D341Med (cell line): Measurements from ENCODE around the gene PRKN.
A peak's percentile ranks its signal among the peaks of the same experiment; 100 is the strongest.
"Not testable (repeated sequence)": the region's sequence is repeated elsewhere in the genome, so short reads cannot be mapped to it uniquely, and the experiment has no call there.

Source experiments
- DNase-seq: peaks from one replicate; pipeline ENCODE4 v3.0.0; 2012; ENCODE audit warnings: low spot score

Gene PRKN

DNA sequence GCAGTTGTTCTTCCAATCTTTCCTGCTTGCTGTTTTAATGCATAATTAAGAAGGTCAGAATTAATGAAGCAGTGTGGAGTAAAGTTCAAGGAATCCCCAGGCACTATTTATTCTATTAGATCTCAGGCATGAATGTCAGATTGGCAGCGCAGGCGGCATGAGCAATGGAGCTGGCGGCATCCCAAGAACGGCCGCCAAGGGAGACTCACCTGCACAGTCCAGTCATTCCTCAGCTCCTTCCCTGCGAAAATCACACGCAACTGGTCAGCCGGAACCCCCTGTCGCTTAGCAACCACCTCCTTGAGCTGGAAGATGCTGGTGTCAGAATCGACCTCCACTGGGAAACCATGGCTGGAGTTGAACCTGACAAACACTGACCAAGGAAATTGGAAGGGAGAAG, 284.5 kb downstream of the PRKN start:
- DNase-seq: no peak

DNA sequence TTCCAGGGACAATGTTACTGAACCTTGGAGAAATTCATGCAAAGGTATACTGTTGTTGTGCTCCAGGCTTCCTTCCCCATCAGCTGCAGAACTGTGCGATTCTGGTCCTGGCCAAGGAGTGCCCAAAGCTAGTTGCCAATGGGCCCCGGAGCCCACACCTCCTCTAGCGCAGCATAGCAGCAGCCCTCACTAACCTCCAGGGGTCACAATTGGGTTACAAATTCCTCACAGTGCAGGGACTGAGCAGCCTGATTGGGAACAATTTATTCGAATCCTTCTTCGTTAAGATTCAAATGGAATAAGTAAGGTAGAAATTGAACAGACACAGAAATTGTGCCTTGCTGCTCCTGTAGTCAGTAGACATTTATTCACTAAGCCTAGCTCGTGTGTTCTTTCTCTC, 284.9 kb downstream of the PRKN start:
- peak; percentile 74 for DNase-seq

DNA sequence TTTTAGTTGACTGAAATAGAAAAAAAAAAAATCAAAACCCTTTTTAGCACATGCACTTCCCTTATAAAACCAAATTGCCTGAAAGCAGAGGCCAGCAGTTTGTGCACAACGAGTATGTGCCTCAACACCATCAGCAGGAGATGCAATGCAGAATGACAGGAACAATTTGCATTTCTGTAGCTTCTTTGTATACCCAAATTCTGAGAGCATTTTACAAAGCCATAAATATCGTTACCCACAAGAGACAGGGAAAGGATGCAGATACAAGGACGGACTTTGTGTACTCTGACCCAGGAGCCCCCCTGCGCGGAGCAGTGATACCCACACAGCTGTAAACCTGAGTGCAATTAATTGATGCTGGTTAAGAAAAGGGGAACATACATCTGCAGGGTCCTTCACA, 285.6 kb downstream of the PRKN start:
- no peak for DNase-seq

DNA sequence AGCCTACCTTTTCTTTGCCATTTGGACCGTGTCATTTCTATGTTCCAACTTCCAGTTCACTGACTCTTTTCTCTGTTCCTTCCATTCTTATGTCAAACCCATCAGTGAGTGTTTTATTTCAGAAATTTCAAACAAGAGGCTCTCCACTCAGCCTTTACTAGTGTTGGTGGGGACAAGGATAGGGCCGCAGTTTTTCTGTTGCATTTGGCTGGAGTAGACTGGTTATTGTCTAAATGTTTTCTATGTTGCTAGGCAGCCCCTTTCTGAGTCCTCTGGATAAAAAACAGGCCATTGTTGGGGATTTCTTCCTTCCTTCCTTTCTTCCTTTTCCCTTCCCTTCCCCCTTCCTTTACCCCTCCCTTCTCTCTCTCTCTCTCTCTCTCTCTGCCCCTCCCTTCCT, 288.6 kb downstream of the PRKN start:
- DNase-seq: no peak

DNA sequence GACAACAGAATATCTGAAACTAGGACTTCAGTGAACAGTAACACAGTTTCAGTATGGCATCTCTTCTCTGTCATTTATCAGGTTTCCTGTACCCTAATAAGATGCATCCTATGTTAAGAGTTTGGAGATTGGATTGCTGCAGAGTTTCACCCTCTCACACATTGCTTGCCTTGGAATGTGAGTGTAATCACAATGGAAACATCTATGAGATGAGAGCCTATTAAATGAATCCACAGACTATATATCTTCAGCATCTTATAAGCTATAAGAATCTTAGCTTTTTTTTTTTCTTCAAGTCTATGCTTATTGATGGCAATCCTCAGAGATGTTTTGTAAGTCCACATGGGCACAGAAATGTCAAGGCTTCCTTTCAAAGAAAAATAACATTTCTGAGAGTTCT, 292.5 kb downstream of the PRKN start:
- no peak for DNase-seq

DNA sequence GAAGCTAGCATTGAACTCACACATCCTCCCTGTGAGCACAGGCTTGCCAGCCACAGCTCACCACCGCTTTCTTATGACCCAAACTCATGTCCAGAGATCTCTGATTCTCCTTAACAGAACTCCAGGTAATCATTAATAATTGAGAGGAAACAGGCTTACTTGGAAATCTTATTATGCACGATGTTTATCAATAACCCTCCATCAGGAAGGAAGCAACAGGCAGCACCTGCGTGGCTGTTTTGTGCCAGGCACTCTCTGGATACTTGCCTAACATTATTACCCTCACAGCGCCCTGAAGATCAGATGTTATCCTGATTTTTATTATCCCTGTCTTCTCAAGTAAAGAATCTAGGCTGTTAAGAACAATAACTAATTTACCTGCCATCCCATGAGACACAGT, 306.6 kb downstream of the PRKN start:
- no peak for DNase-seq

DNA sequence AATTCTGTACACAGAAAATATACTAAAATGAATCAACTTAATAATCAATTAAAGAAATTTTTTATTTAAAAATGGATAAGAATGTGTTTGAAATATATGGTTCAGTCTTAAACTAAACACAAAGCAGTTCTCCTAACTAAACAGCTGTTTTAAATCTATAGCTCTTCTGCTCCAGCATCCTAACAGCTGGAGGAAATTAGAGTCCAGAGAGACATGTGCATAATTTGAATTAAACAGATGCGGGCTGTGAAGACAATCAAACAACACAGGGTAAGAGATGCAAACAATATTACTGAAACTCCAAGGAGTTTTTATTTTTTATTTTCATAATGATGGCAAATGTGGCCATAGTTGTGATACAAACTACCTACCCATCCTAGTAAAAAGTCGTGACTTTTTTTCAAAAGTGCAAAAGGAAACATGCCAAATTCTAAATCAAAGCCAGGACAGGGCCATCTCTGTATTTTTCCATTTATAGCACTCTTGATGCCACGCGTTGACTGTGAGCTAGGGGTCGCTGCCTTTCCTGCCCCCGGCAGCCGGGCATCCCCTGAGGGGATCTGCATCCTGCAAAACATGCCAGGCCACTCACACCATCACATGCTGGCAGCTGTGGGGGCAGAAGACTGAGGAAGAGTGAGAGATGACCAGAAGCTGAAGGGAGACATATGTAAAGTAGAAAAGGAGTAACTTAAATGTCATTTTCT, 310.6 kb downstream of the PRKN start:
- no peak for DNase-seq

DNA sequence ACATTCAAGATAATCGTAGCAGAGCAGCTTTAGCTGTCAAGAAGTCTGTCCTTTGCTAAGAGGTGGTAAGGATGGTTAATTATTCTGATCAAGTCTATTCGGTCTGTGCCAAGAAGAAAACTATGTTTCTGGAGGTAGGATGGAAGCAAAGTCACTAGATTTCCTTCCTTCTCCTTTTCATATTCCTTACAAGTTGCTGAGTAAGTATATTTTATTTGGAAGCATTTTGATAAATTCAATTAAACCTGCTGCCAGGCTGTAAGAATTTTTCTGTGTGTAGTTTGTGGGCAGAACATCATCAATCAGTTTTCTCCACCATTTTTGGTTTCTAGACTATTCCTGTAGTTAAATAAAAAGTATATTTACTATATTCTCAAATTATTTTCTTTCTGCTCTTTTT, 311.3 kb downstream of the PRKN start:
- DNase-seq: no peak

DNA sequence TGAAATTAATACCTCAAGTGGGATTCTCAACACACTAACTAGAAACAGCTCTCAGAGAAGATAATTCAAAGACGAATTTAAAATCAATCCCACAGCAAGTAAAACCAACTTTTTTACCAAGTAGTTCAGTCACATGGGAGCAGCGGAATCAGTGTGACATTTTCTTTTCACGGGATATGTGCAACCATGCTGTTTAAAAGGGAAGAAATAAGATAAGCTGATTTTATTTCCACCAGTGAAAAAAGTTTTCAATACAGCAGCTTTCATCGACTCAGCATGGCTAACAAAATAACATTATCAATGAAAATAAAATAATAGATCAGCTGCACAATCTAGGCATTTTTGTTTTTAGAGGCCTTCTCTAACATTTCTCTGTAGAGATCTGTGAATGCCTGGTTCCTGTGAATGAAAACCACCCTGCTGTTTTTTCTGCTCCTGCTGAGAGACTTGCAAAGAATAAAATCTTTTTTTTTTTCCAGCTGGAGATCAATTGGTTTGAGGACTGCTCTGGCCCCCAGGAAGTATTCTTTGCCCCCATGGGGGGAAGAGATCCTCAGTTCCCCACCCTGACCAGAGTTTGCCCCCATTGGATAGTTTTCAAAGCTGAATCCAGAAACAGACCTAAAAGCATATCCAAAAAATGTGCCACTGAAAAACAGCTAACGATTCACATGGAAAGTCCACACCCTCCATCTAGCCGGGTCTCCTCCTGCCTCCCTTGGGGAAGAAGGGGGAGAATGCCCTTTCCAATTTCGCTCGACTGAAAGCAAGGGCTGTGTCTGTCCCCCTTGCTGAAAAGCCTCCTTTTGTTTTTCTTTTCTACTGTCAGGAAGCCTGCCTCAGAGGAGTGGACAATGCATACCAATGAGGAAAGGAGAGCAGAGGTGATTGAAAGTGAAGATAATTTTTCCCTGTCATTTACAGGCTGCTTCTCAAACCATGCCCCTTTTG, 317.6 kb downstream of the PRKN start:
- DNase-seq: no peak

DNA sequence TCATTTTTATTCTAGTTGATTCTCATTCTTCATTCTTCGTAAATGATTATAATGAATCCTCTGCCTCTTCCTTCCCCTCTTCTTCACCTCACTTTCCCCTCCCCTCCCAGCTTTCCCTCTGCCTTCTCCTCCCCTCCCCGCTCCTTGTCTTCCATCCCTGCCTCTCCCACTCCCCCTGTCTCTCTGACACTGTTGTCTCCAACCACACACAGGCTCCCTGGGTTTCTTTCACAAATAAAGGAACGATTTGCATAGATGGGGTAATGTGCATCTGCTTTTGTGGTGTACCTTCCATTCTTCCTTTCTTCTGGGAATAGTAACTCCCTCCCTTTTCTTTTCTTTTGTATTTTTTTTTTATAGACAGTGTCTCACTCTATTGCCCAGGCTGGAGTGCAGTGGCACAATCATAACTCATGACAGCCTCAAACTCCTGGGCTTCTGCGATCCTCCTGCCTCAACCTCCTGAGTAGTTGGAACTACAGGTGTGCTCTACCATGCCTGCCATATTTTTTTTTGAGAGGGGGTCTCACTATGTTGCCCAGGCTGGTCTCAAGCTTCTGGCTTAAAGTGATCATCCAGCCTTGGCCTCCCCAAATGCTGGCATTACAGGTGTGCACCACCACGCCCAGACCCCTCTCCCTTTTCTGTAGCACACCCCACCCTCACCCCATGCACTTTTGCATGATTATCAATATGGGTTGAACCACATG, 318.6 kb downstream of the PRKN start:
- DNase-seq: no peak

DNA sequence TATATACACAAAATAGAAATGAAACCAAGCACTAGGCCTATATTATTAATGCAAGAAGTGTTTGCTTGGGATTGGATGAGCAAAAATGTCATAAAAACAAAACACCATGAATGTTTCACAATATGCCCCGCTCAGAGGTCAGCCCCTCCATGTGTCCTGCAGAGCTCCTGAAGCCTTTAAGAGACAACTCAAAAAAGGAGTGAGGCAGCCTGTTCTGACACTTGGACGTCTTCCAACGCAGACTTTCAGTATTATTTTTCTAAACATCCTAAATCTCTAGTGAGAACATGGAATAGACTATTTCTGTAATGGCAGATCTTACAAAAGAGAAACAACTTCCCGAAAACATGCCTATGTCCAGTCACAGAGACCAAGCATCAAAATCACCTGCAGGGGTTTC, 322.6 kb downstream of the PRKN start:
- DNase-seq: no peak

DNA sequence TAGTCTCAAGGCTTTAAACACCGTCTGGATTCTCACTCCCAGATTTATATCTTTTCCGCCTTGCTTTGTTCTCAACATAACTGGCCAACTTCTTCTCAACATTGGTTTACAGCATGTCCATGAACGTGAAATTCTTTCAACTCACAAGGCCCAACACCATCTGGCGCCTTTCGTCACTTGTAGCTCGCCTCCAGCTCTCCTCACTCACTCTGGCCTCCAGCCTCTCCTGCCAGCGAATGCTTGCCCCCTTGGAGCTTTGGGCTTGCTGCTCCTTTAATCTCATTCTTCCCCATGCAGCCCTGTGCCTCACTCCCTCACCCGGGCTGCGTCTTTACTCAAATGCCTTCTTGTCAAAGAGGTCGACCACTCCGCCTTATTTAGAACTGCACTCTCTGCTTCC, 324.5 kb downstream of the PRKN start:
- no peak for DNase-seq

DNA sequence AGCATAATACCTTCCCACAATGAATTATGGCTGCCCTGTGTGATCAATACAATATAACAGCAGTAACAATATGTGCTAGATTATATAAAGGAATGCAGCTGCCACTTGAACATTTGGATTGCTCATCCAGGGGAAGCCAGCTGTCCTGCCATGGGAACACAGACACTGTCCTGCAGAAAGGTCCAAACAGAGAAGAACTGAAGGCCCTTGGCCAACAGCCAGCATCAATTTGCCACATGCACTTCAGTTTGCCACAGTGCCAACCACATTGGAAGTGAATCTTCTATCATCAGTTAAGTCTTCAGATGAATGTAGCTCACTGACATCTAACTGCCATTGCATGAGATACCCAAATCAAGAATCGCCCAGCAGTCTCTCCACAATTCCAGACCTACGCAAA, 332.4 kb downstream of the PRKN start:
- no peak for DNase-seq

DNA sequence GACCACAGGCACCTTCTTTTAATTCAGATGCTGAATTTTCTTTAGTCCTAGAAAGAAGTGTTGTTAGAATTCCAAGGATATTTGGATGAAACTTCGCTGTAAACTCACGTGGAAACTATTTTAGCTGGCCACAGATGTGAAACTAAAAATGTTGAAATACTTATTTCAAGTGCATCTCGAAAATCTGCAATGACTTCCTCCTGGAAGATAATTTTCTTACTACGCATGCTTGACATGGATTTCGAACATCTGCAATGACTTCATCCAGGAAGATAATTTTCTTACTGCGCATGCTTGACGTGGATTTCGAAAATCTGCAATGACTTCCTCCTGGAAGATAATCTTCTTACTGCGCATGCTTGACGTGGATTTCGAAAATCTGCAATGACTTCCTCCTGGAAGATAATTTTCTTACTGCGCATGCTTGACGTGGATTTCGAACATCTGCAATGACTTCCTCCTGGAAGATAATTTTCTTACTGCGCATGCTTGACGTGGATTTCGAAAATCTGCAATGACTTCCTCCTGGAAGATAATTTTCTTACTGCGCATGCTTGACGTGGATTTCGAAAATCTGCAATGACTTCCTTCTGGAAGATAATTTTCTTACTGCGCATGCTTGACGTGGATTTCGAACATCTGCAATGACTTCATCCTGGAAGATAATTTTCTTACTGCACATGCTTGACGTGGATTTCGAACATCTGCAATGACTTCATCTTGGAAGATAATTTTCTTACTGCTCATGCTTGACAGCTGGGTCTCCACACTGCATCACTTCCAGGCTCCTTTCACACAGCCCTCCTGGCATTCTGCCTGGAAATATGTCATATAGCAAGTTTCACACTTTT, 336.4 kb downstream of the PRKN start:
- not testable (repeated sequence) for DNase-seq

DNA sequence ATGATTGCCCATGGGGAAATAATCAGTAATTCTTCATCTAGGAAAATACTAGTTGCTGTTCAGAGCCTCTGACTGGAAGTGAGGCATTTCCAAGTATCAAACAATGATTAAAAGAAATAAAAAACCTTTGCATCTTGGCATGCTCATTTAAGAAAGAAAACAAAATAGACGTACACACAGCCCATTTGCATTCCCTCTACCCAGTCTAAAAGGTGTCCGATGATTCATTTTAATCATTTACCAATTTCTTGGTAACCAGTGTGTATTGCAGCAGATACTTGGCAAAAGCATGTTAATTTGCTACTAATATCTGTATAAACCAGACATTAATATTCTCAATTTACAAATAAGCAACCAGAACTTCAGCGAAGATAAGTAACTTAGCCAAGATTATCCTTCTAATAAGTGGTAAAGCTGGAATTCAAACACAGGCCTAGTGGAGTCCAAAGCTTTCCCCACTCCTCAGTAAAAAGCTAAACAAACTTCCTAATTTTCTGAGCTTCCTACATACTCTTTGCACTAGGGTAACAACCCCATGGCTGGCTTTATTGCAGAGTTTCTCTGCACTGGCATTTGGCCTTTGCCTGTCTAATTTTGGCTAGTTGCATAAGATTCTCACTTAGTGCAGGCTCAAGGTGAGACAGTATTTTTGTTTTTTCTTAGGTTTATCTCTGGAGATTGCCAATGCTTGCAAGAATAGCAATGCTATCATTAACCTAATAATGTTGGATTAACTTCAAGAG, 338.1 kb downstream of the PRKN start:
- no peak for DNase-seq

DNA sequence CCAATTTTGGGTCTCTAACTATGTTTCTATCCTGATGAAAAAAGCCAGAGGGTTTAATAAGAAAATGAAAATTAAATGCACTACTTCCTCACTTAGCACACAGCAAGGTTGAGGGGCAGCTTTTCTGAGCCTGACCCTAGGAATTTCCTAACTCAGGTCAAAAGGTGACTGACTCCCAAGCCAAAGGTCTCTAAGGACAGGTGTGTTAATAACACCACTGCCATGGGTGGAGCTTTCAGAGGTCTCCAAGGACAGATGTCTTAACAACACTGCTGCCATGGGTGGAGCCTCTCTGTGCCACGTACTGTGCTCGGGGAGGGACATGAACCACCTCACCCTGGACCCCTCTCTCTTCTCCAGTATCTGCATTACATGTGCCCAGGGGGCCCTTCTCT, 339.2 kb downstream of the PRKN start:
- no peak for DNase-seq

DNA sequence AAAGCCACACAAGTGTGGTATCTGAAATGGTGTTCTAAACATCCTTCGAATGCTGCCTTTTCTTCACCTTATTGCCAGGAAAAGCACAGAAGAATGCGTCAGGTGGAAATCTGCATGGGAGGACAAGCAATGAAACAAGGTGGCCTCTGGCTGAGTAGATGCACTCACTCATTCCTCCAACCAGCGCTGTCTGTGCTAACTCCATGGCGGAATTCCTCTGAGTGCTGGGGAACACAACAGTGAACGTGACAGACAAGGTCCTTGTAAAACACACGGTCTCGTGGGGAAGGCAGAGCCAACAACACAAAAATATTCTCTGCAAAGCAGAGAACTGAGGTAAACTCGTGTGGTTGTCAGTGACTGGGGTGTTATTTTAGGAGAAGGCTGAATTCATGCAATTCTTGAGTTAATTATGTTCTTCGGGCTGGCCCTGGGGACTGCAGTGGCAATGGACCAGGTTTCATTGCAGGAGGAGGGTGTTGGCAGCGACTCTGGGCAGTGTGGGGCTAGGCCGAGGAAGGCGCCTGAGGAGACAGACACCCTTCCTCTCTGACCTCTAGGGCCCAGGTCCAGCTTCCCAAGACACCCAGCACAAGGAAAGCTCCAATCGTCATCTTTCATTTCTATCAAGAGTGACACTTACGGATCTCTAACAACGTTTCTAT, 339.7 kb downstream of the PRKN start:
- DNase-seq: no peak

DNA sequence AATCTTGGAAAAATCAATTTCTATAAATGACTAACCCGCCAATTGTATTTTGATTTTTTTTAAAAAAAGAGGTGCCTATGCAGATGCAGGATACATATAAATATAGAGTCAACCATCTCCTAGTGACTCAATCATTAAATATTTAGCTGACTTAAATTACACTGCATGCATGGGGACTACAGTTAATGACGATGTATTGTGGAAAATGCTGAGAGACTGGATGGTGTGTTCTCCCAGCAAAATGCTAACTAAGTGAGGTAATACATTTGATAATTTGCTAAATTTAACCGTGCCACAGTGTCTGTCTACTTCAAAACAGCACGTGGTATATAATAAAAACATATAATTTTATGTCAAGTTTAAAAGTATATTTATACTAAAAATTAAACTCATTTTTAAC, 341.6 kb downstream of the PRKN start:
- DNase-seq: no peak

DNA sequence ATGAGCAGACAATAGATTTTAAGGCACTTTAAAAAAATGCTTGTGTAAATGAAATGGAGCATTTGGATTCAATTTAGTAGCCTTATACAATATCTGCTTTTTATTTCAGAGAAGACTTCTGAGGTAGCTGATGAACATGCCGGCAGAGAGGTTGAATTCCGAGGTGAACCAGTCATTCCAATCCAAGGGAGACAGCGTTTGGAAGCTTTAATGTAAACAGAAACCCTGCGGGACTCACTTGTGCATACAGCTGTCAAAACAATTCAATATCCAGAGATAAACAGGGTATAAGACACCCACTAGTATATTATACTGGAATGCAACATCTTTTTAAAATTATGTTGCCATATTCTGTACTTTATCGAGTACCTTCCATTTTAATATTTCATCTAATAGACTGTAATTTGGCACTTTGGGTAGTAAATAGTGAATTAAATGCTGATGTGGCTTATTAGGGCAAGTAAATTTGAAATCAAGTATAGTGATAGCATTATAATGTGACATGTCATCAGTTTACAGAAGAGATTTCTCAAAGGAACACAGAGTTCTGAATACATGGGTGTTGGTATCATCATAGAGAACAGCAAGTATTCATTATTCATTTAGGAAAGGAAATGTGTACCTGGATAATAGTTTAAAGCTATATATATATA, 347.7 kb downstream of the PRKN start:
- no peak for DNase-seq

DNA sequence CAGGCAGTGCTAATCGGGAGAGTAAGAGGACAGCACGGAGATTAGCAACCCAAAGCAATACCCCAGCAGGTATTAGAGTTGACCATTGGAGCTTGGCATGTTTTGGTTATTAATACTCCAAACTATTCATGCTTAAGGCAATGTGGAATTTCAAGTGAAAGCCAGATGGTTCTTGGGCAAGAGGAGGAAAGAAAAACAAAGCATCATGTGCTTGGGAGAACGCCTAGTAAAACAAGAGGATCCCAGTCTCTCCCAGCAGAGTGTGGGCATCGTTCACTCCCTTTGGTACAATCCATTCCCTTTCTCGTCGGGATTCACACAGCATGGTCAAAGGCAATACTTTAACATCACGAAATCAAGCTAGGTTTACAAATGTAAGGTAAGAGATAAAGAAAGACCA, 349.8 kb downstream of the PRKN start:
- DNase-seq: no peak
